ENCODE results near the gene C21orf58. TPM values are rescaled to one million over a fixed set of nuclear protein-coding genes. Genes with fewer than 3 reads are reported as not detected.

C21orf58 gene
- total RNA-seq, 1 donor from 2014 or later: 12.1 TPM

DNA sequence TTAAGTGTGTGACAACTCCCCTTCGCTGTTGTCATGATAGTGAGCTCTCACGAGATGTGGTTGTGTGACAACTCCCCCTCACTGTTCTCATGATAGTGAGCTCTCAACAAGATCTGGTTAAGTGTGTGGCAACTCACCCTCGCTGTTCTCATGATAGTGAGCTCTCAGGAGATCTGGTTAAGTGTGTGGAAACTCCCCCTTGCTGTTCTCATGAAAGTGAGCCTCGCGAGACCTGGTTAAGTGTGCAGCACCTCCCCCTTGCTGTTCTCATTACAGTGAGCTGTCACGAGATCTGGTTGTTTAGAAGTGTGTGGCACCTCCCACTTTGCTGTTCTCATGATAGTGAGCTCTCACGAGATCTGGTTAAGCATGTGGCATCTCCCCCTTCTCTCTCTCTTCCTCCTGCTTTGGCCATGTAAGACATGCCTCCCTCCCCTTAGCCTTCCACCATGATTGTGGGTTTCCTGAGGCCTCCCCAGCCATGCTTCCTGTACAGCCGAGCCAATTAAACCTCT lies 70.0 kb downstream of the C21orf58 start:
- H3K4me3 ChIP-seq (ENCODE audit: low read depth, low read length): no peak overlapping the region
- DNase-seq (ENCODE audit: low read depth): no peak
- TF ChIP-seq, protein P1, sequence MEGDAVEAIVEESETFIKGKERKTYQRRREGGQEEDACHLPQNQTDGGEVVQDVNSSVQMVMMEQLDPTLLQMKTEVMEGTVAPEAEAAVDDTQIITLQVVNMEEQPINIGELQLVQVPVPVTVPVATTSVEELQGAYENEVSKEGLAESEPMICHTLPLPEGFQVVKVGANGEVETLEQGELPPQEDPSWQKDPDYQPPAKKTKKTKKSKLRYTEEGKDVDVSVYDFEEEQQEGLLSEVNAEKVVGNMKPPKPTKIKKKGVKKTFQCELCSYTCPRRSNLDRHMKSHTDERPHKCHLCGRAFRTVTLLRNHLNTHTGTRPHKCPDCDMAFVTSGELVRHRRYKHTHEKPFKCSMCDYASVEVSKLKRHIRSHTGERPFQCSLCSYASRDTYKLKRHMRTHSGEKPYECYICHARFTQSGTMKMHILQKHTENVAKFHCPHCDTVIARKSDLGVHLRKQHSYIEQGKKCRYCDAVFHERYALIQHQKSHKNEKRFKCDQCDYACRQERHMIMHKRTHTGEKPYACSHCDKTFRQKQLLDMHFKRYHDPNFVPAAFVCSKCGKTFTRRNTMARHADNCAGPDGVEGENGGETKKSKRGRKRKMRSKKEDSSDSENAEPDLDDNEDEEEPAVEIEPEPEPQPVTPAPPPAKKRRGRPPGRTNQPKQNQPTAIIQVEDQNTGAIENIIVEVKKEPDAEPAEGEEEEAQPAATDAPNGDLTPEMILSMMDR (conservative IDR thresholded peaks at IDR 0.05; ENCODE audit: low read depth, low read length): no peak

DNA sequence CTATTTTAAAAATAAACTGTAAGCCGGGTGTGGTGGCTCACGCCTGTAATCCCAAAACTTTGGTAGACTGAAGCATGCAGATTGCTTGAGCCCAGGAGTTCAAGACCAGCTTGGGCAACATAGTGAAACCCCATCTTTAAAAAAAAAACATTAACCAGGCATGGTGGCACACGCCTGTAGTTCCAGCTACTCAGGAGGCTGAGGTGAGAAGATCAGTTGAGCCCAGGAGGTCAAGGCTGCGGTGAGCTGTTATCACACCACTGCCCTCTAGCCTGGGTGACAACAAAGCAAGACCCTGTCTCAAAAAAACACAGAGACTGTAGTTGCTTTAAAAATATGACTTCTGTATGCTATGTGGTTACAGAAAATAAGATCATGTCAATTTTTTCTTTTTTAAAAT lies 70.8 kb downstream of the C21orf58 start:
- TF ChIP-seq, protein P1 (conservative IDR thresholded peaks at IDR 0.05; ENCODE audit: low read depth, low read length): no peak
- no peak for DNase-seq (ENCODE audit: low read depth)
- no peak overlapping the region for H3K4me3 ChIP-seq (ENCODE audit: low read depth, low read length)

Other genes starting within 250 kb of the C21orf58 start
- 71.5 and 138 TPM in 2 replicates for gene COL6A2, start 225.8 kb downstream of the C21orf58 start, total RNA-seq
- not detected in 2 replicates for gene FTCD, start 168.3 kb downstream of the C21orf58 start, total RNA-seq
- 15.6 and 22.0 TPM in 2 replicates for gene SPATC1L, start 139.4 kb downstream of the C21orf58 start, total RNA-seq
- 32.0 and 106 TPM in 2 replicates for gene LSS, start 95.1 kb downstream of the C21orf58 start, total RNA-seq
- gene MCM3AP, start 38.3 kb downstream of the C21orf58 start, total RNA-seq: 65.1 and 84.7 TPM in 2 replicates
- 7.0 and 10.9 TPM in 2 replicates for gene YBEY, start 37.5 kb downstream of the C21orf58 start, total RNA-seq
- gene PCNT, start 286 bp upstream of the C21orf58 start, total RNA-seq: 15.1 and 18.7 TPM in 2 replicates
- 13.5 and 20.9 TPM in 2 replicates for gene DIP2A, start 135.0 kb upstream of the C21orf58 start, total RNA-seq

Measured in epithelial cell of proximal tubule (primary cell).